ENCODE measurements around the gene PKD2.

PKD2 gene

DNA sequence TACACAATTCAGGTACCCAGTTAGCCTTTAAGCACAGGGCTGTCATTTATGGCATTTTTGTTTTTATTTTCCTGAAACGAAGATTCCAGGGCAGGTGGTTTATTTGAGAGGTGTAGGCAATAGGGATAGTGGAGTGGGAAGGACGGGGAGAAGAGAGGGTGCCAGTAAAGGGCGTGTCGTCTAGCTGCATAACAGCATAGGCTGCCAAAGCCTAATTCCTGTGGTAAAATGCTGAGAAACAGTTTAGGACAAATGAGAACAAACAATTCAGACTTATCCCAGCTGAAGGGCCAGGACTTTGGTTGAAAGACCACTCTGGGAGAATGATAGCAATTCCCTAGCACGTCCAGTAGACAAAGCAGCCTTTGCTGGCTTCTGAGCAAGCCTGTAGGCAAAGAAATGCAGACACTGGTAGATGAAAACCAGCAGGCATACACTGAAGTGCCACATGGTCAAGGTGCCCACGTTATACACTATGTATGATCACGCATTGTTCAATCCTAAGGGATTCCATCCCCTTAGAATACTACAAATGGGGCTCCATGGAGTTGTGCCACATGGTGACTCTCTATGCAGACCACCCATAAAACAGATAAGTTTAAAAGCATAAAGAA is 70.6 kb downstream of the PKD2 start:
- Histone ChIP-seq H3K4me3 (IDR thresholded peaks at IDR 0.05; ENCODE audit: insufficient read depth, low read depth, low read length) (no peak overlapping the region), H3K9ac (no peak overlapping the region), H3K36me3 (ENCODE audit: insufficient read depth) (no peaks in the 10 kb centered on the region; the same call in 1 of the 2 replicates), H3K4me2 (no peak overlapping the region), H3K27ac (no peak overlapping the region), H3K79me2 (ENCODE audit: insufficient read depth, low read depth) (no peaks in the 10 kb centered on the region), H3K27me3 (ENCODE audit: insufficient read depth, low read depth) (no peaks in the 10 kb centered on the region), H2AFZ (ENCODE audit: low read depth) (no peak overlapping the region), H4K20me1 (ENCODE audit: insufficient read depth) (no peaks in the 10 kb centered on the region), H3K4me1 (ENCODE audit: low read depth, poor library complexity, severe bottlenecking) (peaks cover 3% of the 10 kb centered on the region)
- TF ChIP-seq, protein P1, sequence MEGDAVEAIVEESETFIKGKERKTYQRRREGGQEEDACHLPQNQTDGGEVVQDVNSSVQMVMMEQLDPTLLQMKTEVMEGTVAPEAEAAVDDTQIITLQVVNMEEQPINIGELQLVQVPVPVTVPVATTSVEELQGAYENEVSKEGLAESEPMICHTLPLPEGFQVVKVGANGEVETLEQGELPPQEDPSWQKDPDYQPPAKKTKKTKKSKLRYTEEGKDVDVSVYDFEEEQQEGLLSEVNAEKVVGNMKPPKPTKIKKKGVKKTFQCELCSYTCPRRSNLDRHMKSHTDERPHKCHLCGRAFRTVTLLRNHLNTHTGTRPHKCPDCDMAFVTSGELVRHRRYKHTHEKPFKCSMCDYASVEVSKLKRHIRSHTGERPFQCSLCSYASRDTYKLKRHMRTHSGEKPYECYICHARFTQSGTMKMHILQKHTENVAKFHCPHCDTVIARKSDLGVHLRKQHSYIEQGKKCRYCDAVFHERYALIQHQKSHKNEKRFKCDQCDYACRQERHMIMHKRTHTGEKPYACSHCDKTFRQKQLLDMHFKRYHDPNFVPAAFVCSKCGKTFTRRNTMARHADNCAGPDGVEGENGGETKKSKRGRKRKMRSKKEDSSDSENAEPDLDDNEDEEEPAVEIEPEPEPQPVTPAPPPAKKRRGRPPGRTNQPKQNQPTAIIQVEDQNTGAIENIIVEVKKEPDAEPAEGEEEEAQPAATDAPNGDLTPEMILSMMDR (conservative IDR thresholded peaks at IDR 0.05; ENCODE audit: low read depth, low read length) = no peak

DNA sequence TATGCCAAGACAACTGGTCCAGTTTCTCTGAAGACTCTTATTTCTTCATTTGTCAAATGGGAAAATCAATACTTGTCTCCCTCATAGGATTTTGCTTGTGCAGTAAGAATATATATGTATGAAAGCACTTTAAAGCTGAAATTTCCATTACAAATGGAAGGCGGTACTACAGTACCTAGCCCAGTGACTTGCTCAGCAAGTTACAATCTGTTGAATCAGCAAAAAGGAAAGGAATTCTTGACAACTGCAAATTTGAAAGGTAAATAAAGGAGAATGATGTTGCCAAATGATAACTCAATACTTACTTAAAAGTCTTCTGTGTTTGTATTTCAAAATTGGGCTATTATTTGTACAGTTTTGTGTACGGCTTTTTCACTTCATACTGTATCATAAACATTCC is 71.1 kb downstream of the PKD2 start:
- no peaks in the 10 kb centered on the region for H4K20me1 ChIP-seq (ENCODE audit: insufficient read depth)
- TF ChIP-seq, protein P1 (conservative IDR thresholded peaks at IDR 0.05; ENCODE audit: low read depth, low read length) = no peak
- H3K4me1 ChIP-seq (ENCODE audit: low read depth, poor library complexity, severe bottlenecking) = peaks cover 3% of the 10 kb centered on the region
- no peak overlapping the region for H3K9ac ChIP-seq
- no peak overlapping the region for H3K4me2 ChIP-seq
- H3K27ac ChIP-seq = no peak overlapping the region
- H3K36me3 ChIP-seq (ENCODE audit: insufficient read depth) = no peaks in the 10 kb centered on the region; the same call in 1 of the 2 replicates
- no peaks in the 10 kb centered on the region for H3K27me3 ChIP-seq (ENCODE audit: insufficient read depth, low read depth)
- H3K4me3 ChIP-seq (IDR thresholded peaks at IDR 0.05; ENCODE audit: insufficient read depth, low read depth, low read length) = no peak overlapping the region
- no peak overlapping the region for H2AFZ ChIP-seq (ENCODE audit: low read depth)
- no peaks in the 10 kb centered on the region for H3K79me2 ChIP-seq (ENCODE audit: insufficient read depth, low read depth)

DNA sequence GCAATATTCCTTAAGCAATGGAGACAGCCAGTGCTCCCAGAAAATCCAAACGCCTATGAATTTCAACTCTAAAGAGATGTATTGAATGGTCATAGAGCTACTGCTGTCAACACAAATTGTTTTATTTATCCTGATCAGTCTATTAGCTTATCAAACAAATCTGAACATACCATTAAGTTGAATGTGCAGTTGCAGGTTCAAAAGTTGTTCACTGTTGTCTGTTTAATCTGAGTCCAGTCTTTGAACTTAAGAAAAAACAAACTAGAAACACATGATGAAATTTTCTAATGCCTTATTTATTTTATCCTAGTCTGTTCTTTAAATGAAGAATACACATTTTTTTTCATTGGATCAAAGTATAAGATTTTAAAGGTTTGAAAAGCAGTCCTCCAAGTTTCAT is 73.2 kb downstream of the PKD2 start:
- Histone ChIP-seq H4K20me1 (ENCODE audit: insufficient read depth) (no peaks in the 10 kb centered on the region), H3K27ac (no peak overlapping the region), H3K9ac (no peak overlapping the region), H2AFZ (ENCODE audit: low read depth) (no peak overlapping the region), H3K4me2 (no peak overlapping the region), H3K79me2 (ENCODE audit: insufficient read depth, low read depth) (no peaks in the 10 kb centered on the region), H3K4me1 (ENCODE audit: low read depth, poor library complexity, severe bottlenecking) (peaks cover 3% of the 10 kb centered on the region), H3K27me3 (ENCODE audit: insufficient read depth, low read depth) (no peaks in the 10 kb centered on the region), H3K4me3 (IDR thresholded peaks at IDR 0.05; ENCODE audit: insufficient read depth, low read depth, low read length) (no peak overlapping the region), H3K36me3 (ENCODE audit: insufficient read depth) (no peaks in the 10 kb centered on the region)
- TF ChIP-seq, protein P1 (conservative IDR thresholded peaks at IDR 0.05; ENCODE audit: low read depth, low read length) = no peak

DNA sequence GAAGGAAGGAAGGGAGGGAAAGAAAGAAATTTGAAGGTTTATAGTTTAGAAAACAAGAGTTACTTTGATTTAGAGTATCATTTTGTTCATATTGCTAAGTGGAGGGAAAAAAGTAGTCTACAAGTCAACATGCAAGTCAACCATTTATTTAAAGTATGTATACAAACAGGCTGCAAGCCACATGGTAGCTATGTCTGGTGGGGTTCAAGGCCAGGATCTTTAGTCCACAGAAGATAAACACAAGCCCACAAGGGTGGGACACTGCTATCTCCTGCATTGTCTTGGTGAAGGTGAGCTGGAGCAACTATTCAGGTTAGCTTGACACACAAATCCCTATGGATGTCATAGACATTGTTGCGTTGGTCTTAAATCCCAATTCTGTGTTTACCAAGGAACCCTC is 79.6 kb downstream of the PKD2 start:
- TF ChIP-seq, protein P1 (conservative IDR thresholded peaks at IDR 0.05; ENCODE audit: low read depth, low read length) = no peak
- Histone ChIP-seq H3K36me3 (ENCODE audit: insufficient read depth) (no peaks in the 10 kb centered on the region), H3K4me1 (ENCODE audit: low read depth, poor library complexity, severe bottlenecking) (peaks cover 14% of the 10 kb centered on the region), H3K4me2 (no peak overlapping the region), H3K27ac (no peak overlapping the region), H2AFZ (ENCODE audit: low read depth) (no peak overlapping the region), H3K4me3 (IDR thresholded peaks at IDR 0.05; ENCODE audit: insufficient read depth, low read depth, low read length) (no peak overlapping the region), H3K79me2 (ENCODE audit: insufficient read depth, low read depth) (no peaks in the 10 kb centered on the region), H4K20me1 (ENCODE audit: insufficient read depth) (no peaks in the 10 kb centered on the region; the same call in 1 of the 2 replicates), H3K27me3 (ENCODE audit: insufficient read depth, low read depth) (no peaks in the 10 kb centered on the region), H3K9ac (no peak overlapping the region)
